Measurements from ENCODE around the gene ANKRD16.
"Not testable (repeated sequence)": the region's sequence is repeated elsewhere in the genome, so short reads cannot be mapped to it uniquely, and the experiment has no call there.

ANKRD16 gene

DNA sequence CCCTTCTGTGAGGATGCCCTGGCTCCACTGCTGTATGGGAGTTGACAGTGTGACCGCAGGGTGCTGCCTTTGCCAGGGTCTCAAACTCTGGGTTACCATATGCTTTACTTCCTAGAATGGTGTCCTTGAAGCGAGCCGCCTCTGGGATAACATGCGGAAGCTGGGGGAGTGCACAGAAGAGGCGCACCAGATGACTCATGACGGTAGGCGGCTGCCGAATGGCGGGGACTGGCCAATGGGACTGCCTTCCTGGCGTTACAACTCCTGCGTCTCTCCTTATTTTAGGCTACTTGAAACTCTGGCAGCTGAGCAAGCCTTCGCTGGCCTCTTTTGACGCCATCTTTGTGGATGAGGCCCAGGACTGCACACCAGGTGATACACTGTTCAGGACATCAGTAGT, 27.6 kb upstream of the ANKRD16 start:
- no peak overlapping the region for H3K4me3 ChIP-seq (ENCODE audit: low read depth, low read length)
- TF ChIP-seq, protein P1, sequence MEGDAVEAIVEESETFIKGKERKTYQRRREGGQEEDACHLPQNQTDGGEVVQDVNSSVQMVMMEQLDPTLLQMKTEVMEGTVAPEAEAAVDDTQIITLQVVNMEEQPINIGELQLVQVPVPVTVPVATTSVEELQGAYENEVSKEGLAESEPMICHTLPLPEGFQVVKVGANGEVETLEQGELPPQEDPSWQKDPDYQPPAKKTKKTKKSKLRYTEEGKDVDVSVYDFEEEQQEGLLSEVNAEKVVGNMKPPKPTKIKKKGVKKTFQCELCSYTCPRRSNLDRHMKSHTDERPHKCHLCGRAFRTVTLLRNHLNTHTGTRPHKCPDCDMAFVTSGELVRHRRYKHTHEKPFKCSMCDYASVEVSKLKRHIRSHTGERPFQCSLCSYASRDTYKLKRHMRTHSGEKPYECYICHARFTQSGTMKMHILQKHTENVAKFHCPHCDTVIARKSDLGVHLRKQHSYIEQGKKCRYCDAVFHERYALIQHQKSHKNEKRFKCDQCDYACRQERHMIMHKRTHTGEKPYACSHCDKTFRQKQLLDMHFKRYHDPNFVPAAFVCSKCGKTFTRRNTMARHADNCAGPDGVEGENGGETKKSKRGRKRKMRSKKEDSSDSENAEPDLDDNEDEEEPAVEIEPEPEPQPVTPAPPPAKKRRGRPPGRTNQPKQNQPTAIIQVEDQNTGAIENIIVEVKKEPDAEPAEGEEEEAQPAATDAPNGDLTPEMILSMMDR (IDR thresholded peaks at IDR 0.05; ENCODE audit: insufficient read depth, low read depth, low read length, missing control alignments) = no peak
- DNase-seq (ENCODE audit: low read depth) = no peak

DNA sequence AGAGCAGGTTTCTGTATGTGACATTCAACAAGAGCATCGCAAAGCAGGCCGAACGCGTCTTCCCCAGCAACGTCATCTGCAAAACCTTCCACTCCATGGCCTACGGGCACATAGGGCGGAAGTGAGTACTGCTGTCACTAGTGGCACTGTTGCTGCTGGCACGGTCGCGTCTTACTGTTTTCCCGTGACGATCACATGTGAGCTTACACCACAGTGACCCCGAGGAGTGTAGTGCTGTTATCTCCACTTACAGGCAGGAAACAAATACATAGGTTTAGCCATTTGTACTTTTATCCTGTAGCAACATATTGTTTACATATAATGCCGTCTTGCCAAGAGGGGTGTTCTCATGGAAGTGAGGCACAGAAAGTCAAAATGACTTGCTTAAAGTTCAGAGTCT, 25.8 kb upstream of the ANKRD16 start:
- no peak overlapping the region for H3K4me3 ChIP-seq (ENCODE audit: low read depth, low read length)
- TF ChIP-seq, protein P1 (IDR thresholded peaks at IDR 0.05; ENCODE audit: insufficient read depth, low read depth, low read length, missing control alignments) = no peak
- DNase-seq (ENCODE audit: low read depth) = no peak

DNA sequence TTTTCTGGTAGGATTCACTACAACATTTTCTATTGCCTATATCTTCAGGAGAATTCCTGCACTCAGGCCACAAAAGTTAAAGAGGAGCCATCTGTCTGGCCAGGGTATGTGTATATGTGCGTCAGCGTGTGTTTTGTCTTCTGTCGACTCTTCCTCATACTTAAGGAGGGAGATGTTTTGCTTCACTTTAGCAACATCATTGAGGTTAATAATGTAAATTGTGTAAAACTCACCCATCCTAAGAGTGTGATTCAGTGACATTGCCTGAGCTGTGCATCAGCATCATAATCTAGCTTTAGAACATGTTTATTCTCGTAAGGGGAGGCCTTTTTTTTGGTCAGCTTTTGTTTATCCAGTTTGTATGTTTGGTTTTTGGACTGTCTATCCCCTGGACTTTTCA, 24.0 kb upstream of the ANKRD16 start:
- DNase-seq (ENCODE audit: low read depth) = no peak
- no peak overlapping the region for H3K4me3 ChIP-seq (ENCODE audit: low read depth, low read length)
- TF ChIP-seq, protein P1 (IDR thresholded peaks at IDR 0.05; ENCODE audit: insufficient read depth, low read depth, low read length, missing control alignments) = no peak

DNA sequence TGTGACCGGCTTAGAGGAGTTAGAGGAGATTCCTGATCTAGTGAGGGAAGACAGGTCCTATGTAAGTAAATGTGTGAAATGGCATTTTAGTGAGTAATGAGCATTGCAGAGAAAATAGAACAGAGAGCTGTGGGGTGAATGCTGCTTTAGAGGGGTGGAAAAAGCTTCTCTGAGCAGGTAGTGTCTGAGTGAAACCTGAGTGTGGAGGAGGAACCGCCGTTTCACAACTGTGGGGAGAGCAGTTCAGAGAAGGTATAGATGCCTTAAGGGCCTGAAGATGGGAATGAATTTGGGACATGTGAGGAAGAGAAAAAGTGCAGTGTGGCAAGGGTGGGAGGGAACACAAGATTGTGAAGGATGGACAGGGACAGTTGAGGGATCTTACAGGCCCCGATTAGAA, 22.0 kb upstream of the ANKRD16 start:
- no peak overlapping the region for H3K4me3 ChIP-seq (ENCODE audit: low read depth, low read length)
- TF ChIP-seq, protein P1 (IDR thresholded peaks at IDR 0.05; ENCODE audit: insufficient read depth, low read depth, low read length, missing control alignments) = no peak
- DNase-seq (ENCODE audit: low read depth) = no peak

DNA sequence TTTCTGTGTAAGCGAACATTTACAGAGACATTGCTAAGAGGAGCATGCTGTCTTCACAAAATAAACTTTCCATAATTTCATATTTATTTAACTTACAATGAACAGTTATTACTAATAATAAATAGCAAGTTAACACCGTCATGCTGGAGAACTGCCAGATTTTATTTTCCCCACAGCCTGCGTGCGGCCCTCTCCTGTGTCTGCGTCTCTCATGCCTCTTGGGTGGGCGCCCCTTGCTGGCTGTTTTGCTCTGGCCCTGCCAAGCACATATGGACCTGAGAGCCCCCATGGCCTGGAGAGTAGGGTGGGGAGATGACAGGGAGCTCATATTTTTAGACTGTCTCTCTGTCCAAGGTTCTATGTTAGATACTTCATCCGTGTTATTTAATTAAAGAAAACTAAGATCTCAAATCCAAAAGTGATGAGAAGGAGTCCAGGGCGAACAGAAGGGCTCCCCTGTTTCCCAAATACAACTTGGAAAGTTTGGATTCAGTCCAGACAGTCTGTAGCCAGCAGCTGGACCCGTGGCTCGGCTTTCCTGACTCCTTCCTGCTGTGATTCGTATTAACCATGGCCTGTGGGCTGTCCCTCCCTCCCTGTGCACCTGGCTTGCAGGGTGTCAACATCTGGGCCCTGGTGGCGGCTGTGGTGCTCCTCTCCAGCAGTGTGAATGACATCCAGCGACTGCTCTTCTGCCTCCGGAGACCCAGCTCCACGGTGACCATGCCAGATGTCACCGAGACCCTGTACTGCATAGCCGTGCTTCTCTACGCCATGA, 20.8 kb upstream of the ANKRD16 start:
- H3K4me3 ChIP-seq (ENCODE audit: low read depth, low read length) = no peak overlapping the region
- DNase-seq (ENCODE audit: low read depth) = no peak
- TF ChIP-seq, protein P1 (IDR thresholded peaks at IDR 0.05; ENCODE audit: insufficient read depth, low read depth, low read length, missing control alignments) = no peak

DNA sequence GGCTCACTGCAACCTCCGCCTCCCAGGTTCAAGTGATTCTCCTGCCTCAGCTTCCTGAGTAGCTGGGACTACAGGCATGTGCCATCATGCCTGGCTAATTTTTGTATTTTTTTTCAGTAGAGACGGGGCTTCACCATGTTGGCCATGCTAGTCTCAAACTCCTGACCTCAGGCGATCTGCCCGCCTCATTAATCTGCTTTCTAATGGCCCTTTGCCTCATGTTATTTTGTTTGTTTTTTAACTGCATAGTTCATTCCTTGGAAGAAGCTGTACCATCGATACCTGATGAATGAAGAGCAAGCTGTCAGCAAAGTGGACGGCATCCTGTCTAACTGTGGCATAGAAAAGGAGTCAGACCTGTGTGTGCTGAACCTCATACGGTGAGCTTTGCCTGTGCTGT, 19.0 kb upstream of the ANKRD16 start:
- H3K4me3 ChIP-seq (ENCODE audit: low read depth, low read length); DNase-seq (ENCODE audit: low read depth): not testable (repeated sequence)

DNA sequence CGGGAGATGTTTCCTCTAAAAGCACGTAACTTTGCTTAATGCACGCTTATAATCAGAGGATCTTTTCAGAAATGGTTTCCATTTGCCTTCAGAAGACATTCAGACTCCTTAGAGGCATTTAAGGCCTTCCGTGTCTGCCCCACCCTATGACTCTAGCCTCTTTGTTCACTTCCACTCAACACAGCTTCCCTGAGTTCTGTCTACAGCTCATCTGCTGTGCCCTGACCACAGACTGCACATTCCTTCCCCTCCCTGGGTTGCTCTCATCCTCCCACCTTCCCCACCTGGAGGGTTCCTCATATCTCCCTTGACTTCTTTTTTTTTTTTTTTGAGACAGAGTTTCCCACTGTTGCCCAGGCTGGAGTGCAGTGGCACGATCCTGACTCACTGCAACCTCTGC, 17.0 kb upstream of the ANKRD16 start:
- H3K4me3 ChIP-seq (ENCODE audit: low read depth, low read length) = no peak overlapping the region
- DNase-seq (ENCODE audit: low read depth) = no peak
- TF ChIP-seq, protein P1 (IDR thresholded peaks at IDR 0.05; ENCODE audit: insufficient read depth, low read depth, low read length, missing control alignments) = no peak

All from GM12865 (cell line).